ENCODE measurements around the gene VPS36. TPM values are rescaled to one million over a fixed set of nuclear protein-coding genes. Genes with fewer than 3 reads are reported as not detected.

VPS36 gene
- total RNA-seq, 2 experiments from 2014 or later: 41.8 to 43.4 TPM

Other genes starting within 250 kb of the VPS36 start
- under 1 TPM; 0.23 to 0.28 TPM for gene THSD1, start 44.5 kb downstream of the VPS36 start, total RNA-seq
- gene CKAP2, start 4.8 kb upstream of the VPS36 start, total RNA-seq: 10 to 100 TPM; 81.8 to 83.7 TPM
- gene HNRNPA1L2, start 191.8 kb upstream of the VPS36 start, total RNA-seq: 1 to 10 TPM; 8.9 to 9.3 TPM
- gene SUGT1, start 202.2 kb upstream of the VPS36 start, total RNA-seq: 10 to 100 TPM; 50.1 to 51.7 TPM